Neural progenitor cell (in vitro differentiated cells): ENCODE data around the gene KCNE5.

ENCODE experiments used
- EZH2 ChIP-seq: fragments of 200-600 bp; sonication (generic); IDR thresholded peaks from 2 replicates; pipeline ENCODE4 v1.6.1; 2017; ENCODE audit warnings: antibody characterized with exemption, mild to moderate bottlenecking, moderate library complexity
- EZH2phosphoT487 ChIP-seq: fragments of 200-600 bp; sonication (generic); IDR thresholded peaks from 2 replicates; pipeline ENCODE4 v1.6.1; 2017; ENCODE audit warnings: antibody characterized with exemption
- TF ChIP-seq, protein P1 (sequence below): fragments of 200-600 bp; sonication (generic); IDR thresholded peaks from 2 replicates; pipeline ENCODE4 v1.5.1; 2017; ENCODE audit warnings: antibody characterized with exemption, mild to moderate bottlenecking

DNA sequence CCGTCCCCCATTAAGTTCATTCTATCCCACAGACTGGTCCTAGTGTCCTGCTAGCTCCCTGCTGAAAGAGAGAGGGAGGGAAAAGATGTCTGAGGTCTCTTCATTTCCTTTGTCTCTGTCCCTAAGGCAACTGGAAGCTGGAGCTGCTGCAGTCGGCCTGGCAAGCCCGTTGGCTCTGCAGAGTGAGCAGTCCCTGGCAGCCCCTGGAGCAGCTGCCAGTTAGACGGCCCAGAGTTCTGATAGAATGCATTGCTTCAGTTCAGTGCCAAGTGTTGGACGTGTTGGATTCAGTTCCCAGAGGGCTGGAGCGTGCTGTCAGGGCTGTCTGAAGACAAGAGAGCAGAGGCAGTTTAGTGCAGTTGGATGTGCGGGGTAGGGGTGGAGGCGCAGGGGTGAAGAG lies 975 bp downstream of the KCNE5 start:
- TF ChIP-seq, protein P1, sequence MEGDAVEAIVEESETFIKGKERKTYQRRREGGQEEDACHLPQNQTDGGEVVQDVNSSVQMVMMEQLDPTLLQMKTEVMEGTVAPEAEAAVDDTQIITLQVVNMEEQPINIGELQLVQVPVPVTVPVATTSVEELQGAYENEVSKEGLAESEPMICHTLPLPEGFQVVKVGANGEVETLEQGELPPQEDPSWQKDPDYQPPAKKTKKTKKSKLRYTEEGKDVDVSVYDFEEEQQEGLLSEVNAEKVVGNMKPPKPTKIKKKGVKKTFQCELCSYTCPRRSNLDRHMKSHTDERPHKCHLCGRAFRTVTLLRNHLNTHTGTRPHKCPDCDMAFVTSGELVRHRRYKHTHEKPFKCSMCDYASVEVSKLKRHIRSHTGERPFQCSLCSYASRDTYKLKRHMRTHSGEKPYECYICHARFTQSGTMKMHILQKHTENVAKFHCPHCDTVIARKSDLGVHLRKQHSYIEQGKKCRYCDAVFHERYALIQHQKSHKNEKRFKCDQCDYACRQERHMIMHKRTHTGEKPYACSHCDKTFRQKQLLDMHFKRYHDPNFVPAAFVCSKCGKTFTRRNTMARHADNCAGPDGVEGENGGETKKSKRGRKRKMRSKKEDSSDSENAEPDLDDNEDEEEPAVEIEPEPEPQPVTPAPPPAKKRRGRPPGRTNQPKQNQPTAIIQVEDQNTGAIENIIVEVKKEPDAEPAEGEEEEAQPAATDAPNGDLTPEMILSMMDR = no peak
- TF ChIP-seq EZH2 (no peak), EZH2phosphoT487 (no peak)
